ENCODE results near the gene TAC4. TPM values are rescaled to one million over a fixed set of nuclear protein-coding genes. Genes with fewer than 3 reads are reported as not detected.
A peak's percentile ranks its signal among the peaks of the same experiment; 100 is the strongest.

The TAC4 gene
- total RNA-seq, 1 donor from 2014 or later, result not detected

DNA sequence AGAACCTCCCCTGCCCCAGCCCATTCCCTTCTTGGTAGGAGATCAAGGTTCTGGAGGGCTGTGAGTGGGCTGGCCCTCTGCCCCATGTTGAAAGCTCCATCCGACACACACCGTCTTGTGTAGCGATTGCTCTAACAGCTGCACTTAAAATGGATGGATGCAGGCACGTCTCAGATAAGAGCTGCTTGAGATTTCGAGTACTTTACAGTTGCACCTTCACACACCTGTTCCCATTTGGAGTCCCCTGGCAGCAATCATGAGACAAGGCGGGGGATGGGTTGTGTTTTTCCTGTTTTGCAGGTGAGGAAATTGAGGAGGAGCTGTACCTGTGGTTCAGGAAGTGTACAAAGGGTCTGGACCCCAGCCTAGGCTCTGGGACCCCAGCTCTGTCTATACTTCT is 25.6 kb upstream of the TAC4 start:
- no peak for DNase-seq (ENCODE audit: low spot score)

DNA sequence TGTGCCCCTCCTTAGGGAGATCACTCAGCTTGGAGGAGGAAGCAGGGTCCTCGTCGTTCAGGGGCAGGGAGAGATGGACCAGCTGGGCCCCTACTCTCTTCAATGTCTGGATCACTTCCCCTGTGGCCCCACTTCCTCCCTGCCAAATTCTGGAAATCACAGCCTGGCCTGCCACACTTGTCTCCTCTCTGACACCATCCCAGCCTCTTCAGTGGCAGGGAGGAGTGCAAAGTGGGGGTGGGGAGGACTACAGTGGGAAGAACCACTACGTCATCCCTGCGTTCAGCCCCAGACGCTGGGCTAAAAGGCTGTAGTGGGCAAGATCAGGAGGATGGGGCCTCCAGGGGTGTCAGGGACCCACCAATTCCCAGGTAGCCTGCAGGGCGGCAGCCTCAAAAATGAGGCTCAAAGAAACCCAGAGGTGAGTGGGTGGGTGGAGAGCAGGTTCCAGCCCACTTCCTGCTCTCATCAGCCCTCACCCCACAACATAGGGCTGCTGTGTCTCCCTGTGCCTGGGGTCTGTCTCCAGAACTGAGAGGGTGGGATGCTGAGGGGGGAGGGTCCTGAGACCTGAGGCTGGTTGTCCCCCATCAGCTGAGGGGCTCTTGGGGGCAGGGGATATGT is 25.0 kb upstream of the TAC4 start:
- DNase-seq (ENCODE audit: low spot score), result no peak

DNA sequence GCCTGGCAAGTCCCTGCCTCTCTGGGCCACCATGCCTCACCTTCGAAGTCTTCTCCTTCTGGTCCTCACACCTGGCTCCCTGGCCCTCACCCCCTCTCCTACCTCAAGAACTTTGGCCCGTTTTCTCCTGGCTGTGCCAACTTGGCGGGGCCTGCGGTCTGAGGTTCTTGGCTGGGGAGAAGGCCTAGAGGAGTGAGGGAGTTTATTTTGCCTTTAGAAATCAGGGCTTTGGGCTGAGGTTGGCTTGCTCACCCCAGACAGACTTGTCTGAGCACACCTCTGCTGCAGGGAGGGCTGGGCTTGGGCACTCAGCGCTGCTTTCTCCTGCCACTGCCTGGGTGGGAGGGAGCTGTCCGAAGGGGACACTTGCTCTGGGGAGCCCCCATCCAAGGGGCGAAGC is 23.3 kb upstream of the TAC4 start:
- DNase-seq (ENCODE audit: low spot score), result no peak

DNA sequence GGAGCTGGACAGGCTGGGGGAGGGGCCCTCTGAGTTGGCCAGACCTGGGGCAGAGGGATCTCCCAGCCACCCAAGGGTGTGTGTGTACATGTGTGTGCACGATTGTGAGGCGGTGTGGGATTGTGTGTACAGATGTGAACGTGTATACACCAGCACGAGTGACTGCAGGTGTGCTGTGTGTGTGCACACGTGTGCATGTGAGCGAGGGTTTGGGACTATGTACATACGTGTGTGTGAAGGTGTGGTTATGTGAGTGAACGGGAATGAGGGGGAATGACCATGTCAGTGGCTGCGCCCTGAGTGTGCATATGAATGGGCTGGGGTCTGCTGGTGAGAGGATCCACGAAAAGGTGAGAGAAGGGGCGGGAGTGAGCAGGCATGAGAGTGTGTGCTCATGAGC is 22.4 kb upstream of the TAC4 start:
- DNase-seq (ENCODE audit: low spot score), result no peak

DNA sequence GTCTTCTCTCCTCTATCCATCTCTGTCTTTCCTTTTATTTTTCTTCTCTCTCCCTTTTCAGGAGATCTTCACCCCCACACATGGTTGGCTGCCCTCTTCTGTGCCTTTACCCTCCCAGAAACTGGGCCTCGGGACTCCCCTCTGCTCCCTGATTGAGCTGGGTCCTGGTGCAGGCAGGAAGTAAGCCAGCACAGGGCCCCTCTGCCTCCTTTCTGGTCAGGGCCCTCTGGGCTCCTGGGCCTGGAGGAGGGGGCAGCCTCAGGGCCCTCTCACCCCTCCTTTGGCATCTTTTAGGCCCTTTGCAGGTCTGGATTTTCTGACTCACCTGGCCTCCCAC is 21.1 kb upstream of the TAC4 start:
- no peak for DNase-seq (ENCODE audit: low spot score)

DNA sequence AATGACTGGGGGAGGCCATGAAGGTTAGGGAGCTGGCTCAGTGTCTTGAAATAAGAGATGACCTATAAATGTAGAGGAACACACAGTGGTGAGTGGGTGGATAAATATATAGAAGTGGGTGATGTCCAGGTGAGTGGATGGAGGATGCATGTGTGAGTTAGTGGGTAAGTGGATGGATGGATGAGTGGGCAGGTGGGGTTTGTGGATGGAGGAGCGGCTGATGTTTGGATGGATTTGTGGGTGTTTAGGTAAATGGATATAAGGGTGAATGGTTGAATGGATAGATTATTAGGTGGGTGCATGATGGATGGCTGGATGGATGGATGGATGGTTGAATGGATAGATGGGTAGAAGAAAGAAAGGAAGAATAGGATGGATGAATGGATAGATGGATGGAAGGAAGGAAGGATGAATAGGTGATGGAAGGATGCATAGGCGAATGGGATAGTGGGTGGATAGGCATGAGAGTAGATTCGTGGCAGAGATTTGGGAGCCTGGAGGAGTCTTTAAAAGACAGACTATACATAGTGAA is 19.1 kb upstream of the TAC4 start:
- DNase-seq (ENCODE audit: low spot score), result no peak

DNA sequence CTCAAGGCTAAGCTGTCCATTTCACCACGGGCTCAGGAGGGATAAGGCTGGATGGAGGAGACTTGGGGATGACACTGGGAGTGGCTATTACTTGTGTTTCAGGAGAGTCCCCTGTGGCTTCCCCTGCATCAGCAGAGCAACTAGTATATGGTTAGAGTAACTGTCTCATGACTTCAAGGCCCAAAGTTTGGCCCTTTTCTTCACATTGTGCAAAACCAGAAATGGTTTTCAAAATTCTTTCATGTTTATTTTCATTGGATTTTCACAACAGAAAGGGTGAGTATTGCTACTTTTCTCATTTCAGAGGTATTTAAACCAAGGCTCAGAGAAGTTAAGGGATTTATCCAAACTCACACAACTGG is 18.1 kb upstream of the TAC4 start:
- DNase-seq (ENCODE audit: low spot score), result no peak

DNA sequence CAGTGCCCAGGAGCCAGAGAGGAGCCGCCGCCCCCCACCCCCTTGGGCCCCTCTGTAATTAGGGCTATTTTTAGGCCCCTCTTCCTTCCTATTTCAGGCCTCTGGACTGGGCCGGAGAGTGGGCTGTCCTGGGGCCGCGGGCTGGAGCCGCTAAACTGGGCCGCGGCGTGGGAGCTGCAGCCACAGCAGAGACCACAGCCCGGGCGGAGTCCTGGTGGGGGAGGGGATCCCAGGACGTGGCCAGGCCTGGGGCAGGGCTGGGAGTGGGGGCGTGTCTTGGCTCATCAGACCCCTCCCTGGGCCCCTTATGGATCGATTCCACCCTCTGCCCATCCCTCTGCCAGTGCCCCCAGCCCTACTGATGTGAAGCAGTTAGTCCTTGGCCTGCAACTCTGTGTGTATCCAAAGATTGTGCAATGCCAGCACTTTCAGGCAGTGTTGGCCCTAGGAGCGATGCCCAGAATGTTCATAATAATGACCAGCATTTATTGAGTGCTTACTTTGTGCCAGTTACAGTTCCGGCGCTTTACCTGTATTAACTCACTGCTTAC is 15.0 kb upstream of the TAC4 start:
- no peak for DNase-seq (ENCODE audit: low spot score)

DNA sequence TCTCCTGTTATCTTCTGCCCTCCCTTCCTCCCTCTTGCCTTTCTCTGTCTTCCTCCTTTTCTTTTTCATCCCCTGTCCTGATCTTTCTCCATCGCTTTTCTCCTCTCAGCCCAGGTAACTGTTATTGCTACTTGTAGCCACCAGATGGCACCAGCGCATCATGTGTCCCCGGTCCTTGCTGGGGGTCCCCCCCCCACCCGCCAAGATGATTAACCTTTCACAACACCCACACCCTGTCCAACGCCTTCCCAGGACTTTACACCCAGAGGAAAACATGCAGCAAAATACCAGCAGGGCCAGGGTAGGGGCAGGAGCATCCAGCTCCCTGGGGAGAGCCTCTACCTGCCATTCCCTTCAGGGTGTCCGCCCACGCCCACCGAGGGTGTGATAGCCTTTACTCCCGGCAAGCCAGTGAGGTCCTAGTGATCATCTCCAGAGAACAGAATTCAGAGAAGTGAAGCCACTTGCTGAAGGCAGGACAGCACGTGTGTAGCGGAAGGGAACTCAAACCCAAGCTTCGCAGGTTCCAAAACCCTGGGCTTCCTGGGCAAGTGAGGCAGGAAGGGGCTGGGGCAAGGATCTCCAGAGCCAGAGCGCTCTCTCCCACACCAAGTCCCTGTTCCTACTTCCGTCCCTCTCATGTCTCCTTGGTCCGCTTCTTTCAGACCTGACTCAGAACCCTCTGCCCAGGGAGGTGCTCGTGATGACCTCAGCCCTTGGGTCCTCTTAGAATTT is 13.4 kb upstream of the TAC4 start:
- DNase-seq (ENCODE audit: low spot score), result no peak

DNA sequence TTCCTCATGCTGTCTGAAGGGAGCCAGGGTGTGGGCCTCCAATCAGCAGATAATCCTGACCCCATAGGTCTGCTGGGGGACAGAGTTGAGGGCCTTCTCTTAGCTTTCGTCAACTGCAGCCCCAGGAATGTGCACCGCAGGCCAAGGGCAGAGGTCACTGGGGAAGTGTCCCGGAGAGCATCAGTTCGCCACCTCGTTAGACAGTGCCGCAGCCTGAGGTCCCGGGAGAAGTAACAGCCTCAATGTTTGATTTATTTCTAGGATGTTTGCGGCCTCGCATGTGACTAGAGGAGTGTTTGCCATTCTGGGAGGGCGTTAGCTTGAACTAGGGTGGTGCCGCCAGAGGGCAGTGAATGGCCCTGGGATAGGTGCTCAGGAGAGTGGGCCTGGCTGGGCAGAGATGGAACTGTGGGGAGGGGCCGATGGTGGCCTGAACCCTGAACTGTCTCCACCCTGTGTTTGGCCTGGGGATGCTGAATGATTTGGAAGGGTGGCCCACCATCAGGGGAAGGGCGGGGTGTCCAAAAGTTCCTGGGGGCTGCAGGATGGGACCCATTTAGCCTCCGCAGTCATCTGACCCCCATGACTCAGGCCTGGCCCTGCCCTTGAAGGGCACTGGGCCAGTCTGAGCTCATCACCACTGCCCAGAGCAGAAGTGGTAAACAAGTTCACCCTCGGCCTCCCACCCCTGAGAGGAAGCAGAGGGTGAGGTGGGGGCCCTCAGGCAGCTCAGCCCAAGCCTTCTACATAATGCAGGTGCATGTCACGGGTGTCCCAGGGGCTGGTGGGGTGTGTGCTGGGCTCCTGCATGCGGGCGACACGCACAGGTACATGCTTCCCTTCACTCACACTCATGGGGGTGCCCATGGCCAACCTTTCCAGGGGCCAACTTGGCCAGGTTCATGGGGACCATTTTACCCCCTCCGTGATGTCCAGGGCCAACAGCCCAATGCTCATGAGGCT is 12.4 kb upstream of the TAC4 start:
- no peak for DNase-seq (ENCODE audit: low spot score)

DNA sequence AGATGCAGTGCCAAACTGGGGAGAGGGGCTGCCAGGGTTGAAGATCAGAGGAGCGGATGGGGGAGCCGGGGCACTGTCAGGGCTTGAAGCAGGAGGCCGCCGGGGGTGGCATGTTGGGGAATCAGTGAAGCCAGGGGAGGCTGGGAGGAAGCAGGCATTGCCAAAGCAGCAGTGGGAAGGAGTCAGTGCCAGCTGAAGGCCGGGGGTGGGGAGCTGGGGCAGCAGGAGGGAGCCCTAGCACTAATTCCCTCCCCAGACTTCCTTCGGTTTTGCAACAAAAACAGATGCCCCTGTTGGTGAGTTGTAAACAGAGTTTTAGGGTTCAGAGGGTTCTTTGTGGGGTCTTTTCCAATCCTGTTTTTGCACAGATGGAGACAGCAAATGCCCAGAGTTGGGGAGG is 10.9 kb upstream of the TAC4 start:
- no peak for DNase-seq (ENCODE audit: low spot score)

DNA sequence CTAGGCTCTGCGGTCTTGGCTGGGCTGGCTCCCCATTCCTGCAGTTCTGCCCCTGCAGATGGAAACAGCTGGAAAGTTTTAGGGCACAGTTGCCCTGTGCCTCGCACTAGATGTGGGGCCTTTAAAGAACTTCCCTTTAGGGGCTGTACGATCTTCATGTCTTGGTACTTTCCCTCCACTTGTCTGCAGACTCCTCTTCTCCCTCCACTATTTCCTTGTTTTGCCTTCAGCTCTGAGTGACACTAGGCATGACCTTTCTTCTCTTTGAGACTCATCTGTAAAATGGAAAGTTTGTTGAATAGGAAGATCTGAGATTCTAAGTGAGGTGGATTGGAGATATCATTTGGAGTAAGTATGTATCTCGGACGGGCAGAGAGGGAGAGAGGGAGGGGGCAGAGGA is 6.3 kb upstream of the TAC4 start:
- no peak for DNase-seq (ENCODE audit: low spot score)

DNA sequence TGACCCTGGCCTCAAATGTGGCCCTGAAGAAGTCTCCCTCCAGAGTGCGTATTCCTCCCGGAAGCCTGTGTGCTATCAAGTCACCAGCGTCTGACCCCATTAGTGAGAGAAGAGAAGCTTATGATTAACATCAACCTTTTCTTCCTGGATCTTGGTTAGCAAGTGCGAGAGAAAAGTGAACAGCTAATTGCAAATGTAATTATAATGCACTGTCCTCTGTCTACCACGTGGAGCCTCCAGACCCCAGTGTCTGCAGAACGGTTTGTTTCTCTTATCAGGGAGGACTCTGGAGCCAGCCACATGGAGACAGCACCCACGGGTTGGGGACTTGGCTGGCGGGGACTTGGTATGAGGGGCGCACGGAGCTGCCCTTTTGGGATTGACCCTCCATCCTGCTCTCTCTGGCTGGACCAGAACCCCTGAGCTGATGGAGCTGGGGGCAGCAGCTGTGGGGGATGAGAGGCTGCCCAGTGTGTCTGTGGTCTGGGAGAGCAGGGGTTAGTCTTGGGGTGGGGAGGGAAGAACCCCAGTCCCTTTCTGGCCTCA is 5.7 kb upstream of the TAC4 start:
- DNase-seq (ENCODE audit: low spot score), result no peak

DNA sequence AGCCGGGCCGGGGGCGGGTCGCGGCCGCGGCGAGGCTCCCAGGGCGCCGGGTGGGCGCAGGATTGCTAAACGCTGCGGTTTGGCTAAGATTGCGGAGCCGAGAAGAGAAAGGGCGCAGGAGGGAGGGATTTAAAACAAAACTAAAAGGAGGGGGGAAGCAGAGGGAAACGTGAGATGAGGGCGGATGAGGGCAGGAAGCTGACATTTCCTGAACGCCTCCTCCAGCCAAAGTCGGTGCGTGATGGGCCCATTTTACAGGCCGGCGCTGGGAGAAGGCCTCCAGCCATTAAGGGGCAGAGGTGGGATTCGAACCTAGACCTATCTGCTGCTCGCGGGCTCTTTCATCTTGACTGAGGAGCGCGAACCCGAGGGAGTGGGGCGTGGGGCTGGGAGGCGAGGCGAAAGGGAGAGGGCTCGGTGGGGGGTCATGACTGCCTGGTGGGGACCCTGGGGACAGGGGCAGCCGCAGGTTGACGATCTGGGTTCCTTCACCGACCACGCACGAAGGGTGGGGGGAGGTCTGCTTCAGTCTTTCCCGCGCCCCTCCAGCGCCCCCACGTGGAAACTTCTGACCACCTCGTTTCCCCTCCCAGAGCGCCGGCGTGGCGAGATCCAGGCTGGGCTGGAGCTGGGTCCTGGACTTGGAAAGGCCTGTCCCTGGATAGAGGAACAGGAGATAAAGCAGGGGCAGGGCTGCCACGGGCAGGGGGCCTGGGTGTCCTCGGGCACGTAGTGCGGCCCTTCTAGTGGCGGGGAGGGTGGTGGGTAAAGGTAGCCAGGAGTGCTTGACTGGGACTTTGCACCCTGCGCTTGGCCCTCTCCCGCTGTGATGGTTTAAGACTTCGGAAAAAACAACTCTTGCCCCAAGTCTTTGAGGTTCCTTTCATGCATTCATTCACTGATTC is 3.8 kb upstream of the TAC4 start:
- peak; percentile 74 for DNase-seq (ENCODE audit: low spot score)

DNA sequence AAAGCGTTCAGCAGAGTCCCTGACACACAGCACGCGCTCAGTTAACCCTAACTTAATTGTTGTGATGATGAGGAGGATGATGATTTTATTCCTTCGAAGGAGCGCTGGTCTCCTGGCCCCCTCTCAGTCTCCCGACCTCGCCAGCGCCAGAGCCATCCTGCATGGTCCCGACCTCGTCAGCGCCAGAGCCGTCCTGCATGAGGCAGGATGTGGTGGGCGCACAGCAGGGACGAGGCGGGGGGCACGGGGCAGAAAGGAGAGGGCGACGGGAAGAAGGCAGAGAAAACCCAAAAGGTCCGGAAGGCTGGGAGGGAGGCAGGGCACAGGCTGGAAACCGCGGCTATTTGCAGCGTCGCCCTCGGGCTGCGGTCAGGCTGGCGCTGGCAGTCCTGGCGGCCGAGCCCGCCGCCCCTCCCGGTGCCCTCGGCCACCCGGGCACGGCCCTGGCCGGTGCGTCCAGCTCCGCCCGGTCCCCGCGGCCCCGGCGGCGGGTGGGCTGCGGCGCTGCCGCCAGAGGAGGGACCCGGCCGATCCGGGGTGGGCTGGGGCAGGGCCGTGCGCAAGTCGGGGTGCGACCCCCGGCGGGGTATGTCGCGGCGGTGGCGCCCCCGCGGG is 3.0 kb upstream of the TAC4 start:
- no peak for DNase-seq (ENCODE audit: low spot score)

DNA sequence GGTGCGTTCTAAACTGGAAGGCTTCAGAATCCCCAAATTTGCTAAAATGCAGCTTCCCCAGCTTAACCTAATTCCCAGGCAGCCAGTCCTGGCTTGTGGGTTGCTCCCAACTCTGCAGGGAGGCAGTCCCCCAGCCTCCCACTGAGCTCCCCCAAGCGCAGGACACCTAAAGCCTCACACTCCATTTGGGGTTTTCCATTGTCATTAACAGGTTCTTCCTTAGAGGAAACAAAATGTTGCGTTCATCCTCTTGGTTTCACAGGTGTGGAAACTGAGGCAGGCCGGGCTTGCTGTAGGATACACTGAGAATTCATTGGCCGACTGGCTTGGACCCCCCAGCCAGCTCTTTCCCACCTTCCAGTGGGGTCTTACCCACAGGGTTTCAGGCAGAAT is 2.3 kb upstream of the TAC4 start:
- no peak for DNase-seq (ENCODE audit: low spot score)

DNA sequence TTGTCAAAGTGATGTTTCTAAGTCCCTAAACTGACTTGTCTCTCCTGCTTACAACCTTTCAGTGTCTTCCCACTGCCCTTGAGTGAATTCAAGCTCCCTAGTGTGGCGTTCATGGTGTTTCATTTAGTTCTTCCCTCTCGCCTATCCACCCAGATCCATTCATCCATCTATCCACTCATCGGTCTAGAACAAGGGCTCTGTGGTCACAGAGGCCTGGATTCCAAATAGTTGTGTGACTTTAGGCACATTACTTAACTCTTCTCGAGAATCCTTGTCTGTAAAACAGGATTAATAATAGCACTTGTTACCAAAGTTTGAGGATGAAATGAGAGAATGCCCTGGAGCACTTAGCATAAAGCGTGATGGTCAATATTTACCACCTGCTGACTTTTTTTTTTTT is 870 bp upstream of the TAC4 start:
- no peak for DNase-seq (ENCODE audit: low spot score)

DNA sequence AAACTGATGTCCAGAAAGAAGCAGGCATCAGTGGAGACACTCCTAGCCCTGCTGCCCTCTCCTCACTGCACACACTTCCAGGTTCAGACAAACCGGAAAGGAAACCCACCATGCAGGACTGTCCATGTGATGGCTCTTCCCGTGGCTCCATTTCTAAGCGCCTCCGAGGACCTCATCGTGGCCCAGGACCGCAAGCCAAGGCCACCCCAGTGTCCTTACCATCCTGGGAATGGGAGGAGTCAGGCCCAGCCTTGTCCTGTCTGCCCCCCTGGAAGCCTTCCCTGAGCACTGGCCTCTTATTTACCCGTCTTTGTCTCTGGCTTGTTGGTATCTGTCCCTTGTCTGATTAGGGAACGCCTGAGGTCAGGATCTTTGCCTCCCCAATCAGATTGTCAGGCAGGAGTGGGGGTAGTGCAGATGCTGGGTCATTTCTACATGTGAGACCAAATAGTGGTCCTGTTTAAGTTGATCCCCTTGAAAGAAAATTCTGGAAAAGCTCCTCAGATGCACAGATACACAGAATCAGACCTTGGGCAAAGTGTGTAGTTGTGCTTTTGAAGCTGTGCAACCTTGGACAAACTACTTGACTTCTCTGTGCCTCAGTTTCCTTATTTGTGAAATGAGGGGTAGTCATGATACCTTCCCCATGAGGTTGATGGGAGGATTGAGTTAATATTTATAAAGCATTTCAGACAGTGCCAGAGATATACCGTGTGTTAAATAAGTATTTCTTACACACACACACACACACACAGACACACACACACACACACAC is 744 bp downstream of the TAC4 start:
- no peak for DNase-seq (ENCODE audit: low spot score)

DNA sequence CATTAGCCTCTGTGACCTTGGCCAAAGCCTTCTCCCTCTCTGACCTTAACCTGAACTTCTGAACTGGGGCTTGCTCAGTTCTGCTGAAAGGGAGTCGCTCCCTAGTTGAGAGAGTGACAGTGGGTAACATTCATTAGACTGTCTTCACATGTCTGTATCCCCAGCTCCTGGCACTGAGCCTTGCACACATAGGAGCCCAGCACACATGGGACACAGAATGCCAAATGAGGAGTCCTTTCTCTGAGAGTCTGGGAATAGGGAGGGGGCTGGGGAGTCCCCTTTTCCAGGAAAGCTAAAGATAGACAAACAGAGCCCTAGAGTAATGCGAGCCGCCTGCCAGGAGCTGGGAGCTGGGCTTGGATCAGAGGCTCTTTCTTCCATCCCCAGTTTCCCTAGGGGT is 2.5 kb downstream of the TAC4 start:
- DNase-seq (ENCODE audit: low spot score), result peak; percentile 65
